Endodermal cell (in vitro differentiated cells): ENCODE results near the gene CDH8. TPM values are rescaled to one million over a fixed set of nuclear protein-coding genes. Genes with fewer than 3 reads are reported as not detected.

Experiments
- DNase-seq: peaks from one replicate; pipeline ENCODE4 v3.0.0-alpha.2; 2017
- H3K27ac ChIP-seq: 2 replicates; pipeline ENCODE4 v1.5.1; 2013; ENCODE audit warnings: mild to moderate bottlenecking, low read depth, low read length, moderate library complexity
- H3K27me3 ChIP-seq: 2 replicates; pipeline ENCODE4 v1.6.1; 2013; ENCODE audit warnings: mild to moderate bottlenecking, low read length, moderate library complexity; ENCODE audit not compliant: insufficient read depth, control insufficient read depth, poor library complexity, severe bottlenecking
- H3K36me3 ChIP-seq: 2 replicates; pipeline ENCODE4 v1.7.0; 2013; ENCODE audit warnings: mild to moderate bottlenecking, low read length, moderate library complexity; ENCODE audit not compliant: control insufficient read depth, insufficient read depth
- H3K4me1 ChIP-seq: one replicate; pipeline ENCODE4 v1.7.0; 2013; ENCODE audit warnings: low read length; ENCODE audit not compliant: control insufficient read depth, insufficient read depth
- H3K4me3 ChIP-seq: 2 replicates; pipeline ENCODE4 v1.5.1; 2013; ENCODE audit warnings: mild to moderate bottlenecking, low read length, moderate library complexity
- H3K9ac ChIP-seq: 2 replicates; pipeline ENCODE4 v1.6.1; 2013; ENCODE audit warnings: mild to moderate bottlenecking, low read length, moderate library complexity; ENCODE audit not compliant: poor library complexity, severe bottlenecking; ENCODE audit errors: extremely low read depth
- H3K9me3 ChIP-seq: 2 replicates; pipeline ENCODE4 v1.6.1; 2013; ENCODE audit warnings: mild to moderate bottlenecking, low read length, moderate library complexity; ENCODE audit not compliant: control insufficient read depth
- H3K27ac Mint-ChIP-seq: 2 replicates; pipeline ENCODE4 v1.8.0; 2020; ENCODE audit warnings: mixed read lengths
- H3K27me3 Mint-ChIP-seq: 2 replicates; pipeline ENCODE4 v1.8.0; 2021; ENCODE audit warnings: mild to moderate bottlenecking, mixed read lengths; ENCODE audit not compliant: insufficient read depth
- H3K36me3 Mint-ChIP-seq: 2 replicates; pipeline ENCODE4 v1.8.0; 2020; ENCODE audit warnings: low read depth, mixed read lengths
- H3K4me1 Mint-ChIP-seq: 2 replicates; pipeline ENCODE4 v1.8.0; 2020; ENCODE audit warnings: mixed read lengths
- H3K4me3 Mint-ChIP-seq: 2 replicates; pipeline ENCODE4 v1.8.0; 2020; ENCODE audit warnings: mild to moderate bottlenecking, moderate library complexity, mixed read lengths
- H3K9me3 Mint-ChIP-seq: 2 replicates; pipeline ENCODE4 v1.8.0; 2020; ENCODE audit warnings: mild to moderate bottlenecking, mixed read lengths
- WGBS, 2 experiments: methylation state at CpG; one replicate each; pipeline versions ENCODE4 v1.1.5 to v1.1.7; 2013; ENCODE audit warnings: missing lambda C conversion rate in 2 of 2, mixed read lengths in 1 of 2; ENCODE audit not compliant: insufficient coverage in 1 of 2, insufficient read length in 1 of 2; 5-methylcytosine and 5-hydroxymethylcytosine counted together
- long read RNA-seq, 4 experiments: library from polyadenylated mRNA in 2 of 4; library from RNA in 1 of 4; library from capped mRNA in 1 of 4; stranded (forward) in 3 of 4; unstranded in 1 of 4; transcript quantifications; one replicate each; pipeline ENCODE4 v2.0.0, GENCODE V29; 2020 to 2021; ENCODE audit warnings: inconsistent platforms in 1 of 4
- polyA plus RNA-seq, 2 experiments: library from polyadenylated mRNA; stranded (reverse); fragments of 50-300 nt; gene quantifications; one replicate each; pipeline ENCODE4 v1.2.3, GENCODE V29; 2013
- total RNA-seq, 2 donors: library from RNA; stranded (reverse); fragmentation: NEBNext Ultra II Directional in 1 of 2; extraction: Animal tissue kit (Norgen Biotek cat#: 25700) in 1 of 2; gene quantifications; 2 replicates in 1 of 2; 3 replicates in 1 of 2; pipeline ENCODE4 v1.2.1, GENCODE V29; 2021
- TF ChIP-seq, protein P1 (sequence below): fragments of 200-600 bp; sonication (generic); conservative IDR thresholded peaks from 2 replicates; pipeline ENCODE4 v1.5.0; 2021; ENCODE audit warnings: antibody characterized with exemption, mild to moderate bottlenecking

CDH8 gene
- 10 to 100 TPM; 13.9 to 27.2 TPM for total RNA-seq
- polyA plus RNA-seq (2013, experiment 1 of 2): 12.3 TPM
- polyA plus RNA-seq (2013, experiment 2 of 2): 9.4 TPM
- long read RNA-seq, experiment 1, partial matches to known transcripts: 0 of 4 reads
- long read RNA-seq, experiment 1, other reads (novel, unspliced or antisense): 3 of 4 reads
- long read RNA-seq, experiment 2, partial matches to known transcripts: 1 of 5 reads
- long read RNA-seq, experiment 2, other reads (novel, unspliced or antisense): 1 of 5 reads
- long read RNA-seq, experiment 3, full-length matches to known transcripts: 47 of 69 reads
- long read RNA-seq, experiment 3, partial matches to known transcripts: 4 of 69 reads
- long read RNA-seq, experiment 3, other reads (novel, unspliced or antisense): 18 of 69 reads
- long read RNA-seq, experiment 4, partial matches to known transcripts: 2 of 8 reads
- long read RNA-seq, experiment 4, other reads (novel, unspliced or antisense): 1 of 8 reads

- Mint-ChIP-seq H3K4me3 (peak within 1 kb of the TSS; percentile 70), H3K27ac (no peak within 1 kb of the TSS), H3K4me1 (peaks cover 33% of the 10 kb centered on the region), H3K36me3 (no peaks in the 10 kb centered on the region), H3K9me3 (no peaks in the 10 kb centered on the region), H3K27me3 (peaks cover 81% of the 10 kb centered on the region)
- DNase-seq: peak; percentile 90
- no peaks in the 10 kb centered on the region for H3K36me3 ChIP-seq
- H3K4me3 ChIP-seq: peak within 1 kb of the TSS; percentile 90
- H3K4me1 ChIP-seq: peaks cover 4% of the 10 kb centered on the region
- WGBS, 2 experiments: 0% methylated on average over 5 to 59 of the region's 60 CpGs
- TF ChIP-seq, protein P1, sequence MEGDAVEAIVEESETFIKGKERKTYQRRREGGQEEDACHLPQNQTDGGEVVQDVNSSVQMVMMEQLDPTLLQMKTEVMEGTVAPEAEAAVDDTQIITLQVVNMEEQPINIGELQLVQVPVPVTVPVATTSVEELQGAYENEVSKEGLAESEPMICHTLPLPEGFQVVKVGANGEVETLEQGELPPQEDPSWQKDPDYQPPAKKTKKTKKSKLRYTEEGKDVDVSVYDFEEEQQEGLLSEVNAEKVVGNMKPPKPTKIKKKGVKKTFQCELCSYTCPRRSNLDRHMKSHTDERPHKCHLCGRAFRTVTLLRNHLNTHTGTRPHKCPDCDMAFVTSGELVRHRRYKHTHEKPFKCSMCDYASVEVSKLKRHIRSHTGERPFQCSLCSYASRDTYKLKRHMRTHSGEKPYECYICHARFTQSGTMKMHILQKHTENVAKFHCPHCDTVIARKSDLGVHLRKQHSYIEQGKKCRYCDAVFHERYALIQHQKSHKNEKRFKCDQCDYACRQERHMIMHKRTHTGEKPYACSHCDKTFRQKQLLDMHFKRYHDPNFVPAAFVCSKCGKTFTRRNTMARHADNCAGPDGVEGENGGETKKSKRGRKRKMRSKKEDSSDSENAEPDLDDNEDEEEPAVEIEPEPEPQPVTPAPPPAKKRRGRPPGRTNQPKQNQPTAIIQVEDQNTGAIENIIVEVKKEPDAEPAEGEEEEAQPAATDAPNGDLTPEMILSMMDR: no peak
- peaks cover 63% of the 10 kb centered on the region for H3K27me3 ChIP-seq
- H3K9me3 ChIP-seq: no peaks in the 10 kb centered on the region
- no peak within 1 kb of the TSS for H3K27ac ChIP-seq
- H3K9ac ChIP-seq: peak within 1 kb of the TSS; percentile 13
These were observed at the start of gene CDH8 for GRCh38 chr16:62036101-62036801. CDH8 (minus strand) TSS chr16:62036438; CDS start chr16:62021403, 15,035 bp downstream.

- no peaks in the 10 kb centered on the region for H3K4me1 Mint-ChIP-seq
- no peaks in the 10 kb centered on the region for H3K9me3 ChIP-seq
- no peaks in the 10 kb centered on the region for H3K4me1 ChIP-seq
- no peaks in the 10 kb centered on the region for H3K36me3 ChIP-seq
- H3K9me3 Mint-ChIP-seq: no peaks in the 10 kb centered on the region
- TF ChIP-seq, protein P1: no peak
- no peaks in the 10 kb centered on the region for H3K27me3 Mint-ChIP-seq
- no peak for DNase-seq
- H3K27me3 ChIP-seq: no peaks in the 10 kb centered on the region
- H3K27ac ChIP-seq: no peak overlapping the region
- no peak overlapping the region for H3K4me3 Mint-ChIP-seq
- WGBS, 2 experiments: 90 to 100% methylated on average over 1 to 4 of the region's 4 CpGs
- no peak overlapping the region for H3K4me3 ChIP-seq
- no peaks in the 10 kb centered on the region for H3K36me3 Mint-ChIP-seq
- H3K27ac Mint-ChIP-seq: no peak overlapping the region
- H3K9ac ChIP-seq: no peak overlapping the region
These were observed 43.0 kb upstream of the CDH8 start for GRCh38 chr16:62079236-62079635.

- H3K9me3 Mint-ChIP-seq: no peaks in the 10 kb centered on the region
- DNase-seq: peak; percentile 91
These were observed 41.8 kb upstream of the CDH8 start for GRCh38 chr16:62077998-62078397.

More at GRCh38 chr16:62077998-62078397, 41.8 kb upstream of the CDH8 start:
- H3K27me3 Mint-ChIP-seq: no peaks in the 10 kb centered on the region
- TF ChIP-seq, protein P1: peak; percentile 90
- no peak overlapping the region for H3K4me3 Mint-ChIP-seq
- no peak overlapping the region for H3K9ac ChIP-seq
- no peaks in the 10 kb centered on the region for H3K9me3 ChIP-seq
- H3K4me3 ChIP-seq: no peak overlapping the region
- no peaks in the 10 kb centered on the region for H3K36me3 Mint-ChIP-seq
- H3K27ac Mint-ChIP-seq: no peak overlapping the region
- no peaks in the 10 kb centered on the region for H3K4me1 ChIP-seq
- no peaks in the 10 kb centered on the region for H3K4me1 Mint-ChIP-seq
- H3K36me3 ChIP-seq: no peaks in the 10 kb centered on the region
- no peaks in the 10 kb centered on the region for H3K27me3 ChIP-seq
- H3K27ac ChIP-seq: no peak overlapping the region
- WGBS, 2 experiments: 58 to 61% methylated on average over 3 to 4 of the region's 4 CpGs
